ENCODE results near the gene ZG16.

The ZG16 gene

GRCh38 chr16:29809850-29810698, 32.0 kb downstream of the ZG16 start:
- no peak for DNase-seq (ENCODE audit: low read depth)

GRCh38 chr16:29810699-29811169, 32.7 kb downstream of the ZG16 start:
- DNase-seq (ENCODE audit: low read depth) = no peak

- DNase-seq (ENCODE audit: low read depth) = peak; percentile 73
These were observed 33.3 kb downstream of the ZG16 start for GRCh38 chr16:29811170-29811895.

GRCh38 chr16:29811896-29812665, 34.0 kb downstream of the ZG16 start, which contains the start of gene PRRT2:
PRRT2 (plus strand) TSS chr16:29812193; CDS start chr16:29813055, 862 bp downstream.
- no peak for DNase-seq (ENCODE audit: low read depth)

- DNase-seq (ENCODE audit: low read depth) = no peak
These were observed 34.9 kb downstream of the ZG16 start for GRCh38 chr16:29812754-29813643.

- DNase-seq (ENCODE audit: low read depth) = no peak
These were observed 35.8 kb downstream of the ZG16 start for GRCh38 chr16:29813644-29814562.

- no peak for DNase-seq (ENCODE audit: low read depth)
These were observed 36.5 kb downstream of the ZG16 start for GRCh38 chr16:29814592-29814991.

- DNase-seq (ENCODE audit: low read depth) = no peak
These were observed 37.1 kb downstream of the ZG16 start for GRCh38 chr16:29815032-29815721.

- peak; percentile 96 for DNase-seq (ENCODE audit: low read depth)
These were observed 38.0 kb downstream of the ZG16 start, which contains the start of gene PAGR1 for GRCh38 chr16:29815793-29816693. PAGR1 (plus strand) TSS chr16:29816152; CDS start chr16:29816526, 374 bp downstream.

GRCh38 chr16:29816694-29817441, 38.8 kb downstream of the ZG16 start:
- no peak for DNase-seq (ENCODE audit: low read depth)

GRCh38 chr16:29818082-29818481, 40.0 kb downstream of the ZG16 start:
- no peak for DNase-seq (ENCODE audit: low read depth)

GRCh38 chr16:29819506-29819905, 41.5 kb downstream of the ZG16 start:
- DNase-seq (ENCODE audit: low read depth) = no peak

- no peak for DNase-seq (ENCODE audit: low read depth)
These were observed 42.2 kb downstream of the ZG16 start, which contains the start of gene MVP for GRCh38 chr16:29820271-29820701. MVP (plus strand) TSS chr16:29820462; CDS start chr16:29830550, 10,088 bp downstream.

GRCh38 chr16:29820730-29821642, 42.9 kb downstream of the ZG16 start:
- DNase-seq (ENCODE audit: low read depth) = no peak

GRCh38 chr16:29821643-29822115, 43.6 kb downstream of the ZG16 start:
- DNase-seq (ENCODE audit: low read depth) = no peak

GRCh38 chr16:29824589-29825144, 46.6 kb downstream of the ZG16 start:
- no peak for DNase-seq (ENCODE audit: low read depth)

All from stimulated activated CD8-positive, alpha-beta memory T cell treated with anti-CD3 and anti-CD28 coated beads, Interleukin-4, amount 100 ng/mL, for 24 hours (primary cell).